GM19351 (cell line): Measurements from ENCODE around the gene INHBA.

Experiments used
- ATAC-seq: cut with Tn5 transposase; IDR thresholded peaks from one replicate; pipeline ENCODE4 v1.9.1; 2021; ENCODE audit warnings: mild to moderate bottlenecking, moderate library complexity; ENCODE audit not compliant: unreplicated experiment

Gene INHBA

DNA sequence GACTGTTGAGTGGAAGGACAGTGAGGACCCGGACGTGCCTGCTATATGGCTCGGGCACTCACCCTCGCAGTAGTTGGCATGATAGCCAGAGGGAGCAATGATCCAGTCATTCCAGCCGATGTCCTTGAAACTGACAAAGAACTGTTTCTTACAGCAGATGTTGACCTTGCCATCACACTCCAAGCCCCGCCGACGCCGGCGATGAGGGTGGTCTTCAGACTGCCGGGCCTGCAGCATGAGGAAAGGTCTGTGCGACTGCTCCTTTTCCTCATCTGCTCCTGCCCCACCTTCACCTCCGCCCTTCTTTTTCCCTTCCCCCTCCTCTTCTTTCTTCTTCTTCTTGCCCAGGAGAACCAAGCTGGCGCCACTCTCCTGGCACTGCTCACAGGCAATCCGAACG lies 13.1 kb downstream of the INHBA start:
- ATAC-seq, result no peak

DNA sequence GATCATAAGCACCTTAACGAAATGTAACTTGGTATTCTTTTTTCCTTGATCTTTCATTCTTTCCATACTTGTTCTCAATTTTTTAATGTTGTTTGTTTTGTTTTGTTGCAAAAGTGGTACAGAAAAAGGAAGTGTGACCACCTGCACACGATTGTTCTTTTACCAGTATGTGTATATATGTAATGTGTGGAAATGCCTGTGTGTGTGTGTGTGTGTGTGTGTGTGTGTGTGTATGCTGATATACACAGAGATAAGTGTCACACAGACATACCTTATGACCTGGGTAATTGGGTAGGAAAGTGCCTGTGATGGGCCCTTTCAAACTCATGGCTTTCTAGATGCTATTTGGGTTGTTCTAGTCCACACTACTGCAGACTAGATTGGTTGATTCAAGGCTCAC lies 14.0 kb downstream of the INHBA start:
- ATAC-seq, result no peak

- no peak for ATAC-seq
Observed at GRCh38 chr7:41688012-41688625, 14.8 kb downstream of the INHBA start.

DNA sequence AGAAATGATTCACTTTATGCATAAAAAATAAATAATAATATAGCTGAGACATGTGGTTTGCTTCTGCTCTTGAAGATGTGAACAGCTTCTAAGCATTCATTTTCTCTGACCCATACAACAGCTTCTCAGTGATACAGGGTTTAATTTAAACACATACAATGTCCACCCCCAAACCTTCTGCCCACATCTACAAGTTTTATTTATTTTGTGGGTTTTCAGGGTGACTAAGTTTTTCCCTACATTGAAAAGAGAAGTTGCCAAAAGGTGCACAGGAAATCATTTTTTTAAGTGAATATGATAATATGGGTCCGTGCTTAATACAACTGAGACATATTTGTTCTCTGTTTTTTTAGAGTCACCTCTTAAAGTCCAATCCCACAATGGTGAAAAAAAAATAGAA lies 17.2 kb downstream of the INHBA start:
- no peak for ATAC-seq

- no peak for ATAC-seq
Observed at GRCh38 chr7:41682422-41682821, 20.5 kb downstream of the INHBA start.

GRCh38 chr7:41679566-41679965 lies 23.3 kb downstream of the INHBA start:
- no peak for ATAC-seq

GRCh38 chr7:41674505-41675023 lies 28.3 kb downstream of the INHBA start:
- no peak for ATAC-seq

- no peak for ATAC-seq
Observed at GRCh38 chr7:41661596-41661995, 41.3 kb downstream of the INHBA start.

GRCh38 chr7:41659539-41659938 lies 43.4 kb downstream of the INHBA start:
- no peak for ATAC-seq

- ATAC-seq, result no peak
Observed at GRCh38 chr7:41656366-41656765, 46.5 kb downstream of the INHBA start.

- ATAC-seq, result no peak
Observed at GRCh38 chr7:41655426-41655825, 47.5 kb downstream of the INHBA start.

- ATAC-seq, result no peak
Observed at GRCh38 chr7:41652267-41652666, 50.6 kb downstream of the INHBA start.

GRCh38 chr7:41648501-41648900 lies 54.4 kb downstream of the INHBA start:
- ATAC-seq, result no peak

DNA sequence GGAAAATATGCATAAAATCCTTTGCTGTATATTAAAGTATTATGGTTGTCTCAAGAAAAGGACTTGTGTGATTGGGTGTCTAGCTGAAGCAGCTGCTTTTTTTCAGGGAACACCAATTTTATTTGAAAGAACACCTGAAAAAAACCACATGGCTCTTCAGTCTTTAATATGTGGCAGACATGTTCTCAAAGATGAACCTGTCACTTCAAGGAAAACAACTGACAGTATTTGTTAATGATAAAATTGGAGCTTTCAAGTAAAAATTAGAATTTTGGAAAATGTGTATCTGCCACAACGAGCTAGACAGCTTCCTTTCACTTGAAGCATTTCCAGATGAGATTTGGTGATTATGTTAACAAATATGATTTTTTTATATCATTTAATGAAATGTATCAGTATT lies 59.3 kb downstream of the INHBA start:
- ATAC-seq, result no peak

- ATAC-seq, result no peak
Observed at GRCh38 chr7:41641665-41642014, 61.2 kb downstream of the INHBA start.

DNA sequence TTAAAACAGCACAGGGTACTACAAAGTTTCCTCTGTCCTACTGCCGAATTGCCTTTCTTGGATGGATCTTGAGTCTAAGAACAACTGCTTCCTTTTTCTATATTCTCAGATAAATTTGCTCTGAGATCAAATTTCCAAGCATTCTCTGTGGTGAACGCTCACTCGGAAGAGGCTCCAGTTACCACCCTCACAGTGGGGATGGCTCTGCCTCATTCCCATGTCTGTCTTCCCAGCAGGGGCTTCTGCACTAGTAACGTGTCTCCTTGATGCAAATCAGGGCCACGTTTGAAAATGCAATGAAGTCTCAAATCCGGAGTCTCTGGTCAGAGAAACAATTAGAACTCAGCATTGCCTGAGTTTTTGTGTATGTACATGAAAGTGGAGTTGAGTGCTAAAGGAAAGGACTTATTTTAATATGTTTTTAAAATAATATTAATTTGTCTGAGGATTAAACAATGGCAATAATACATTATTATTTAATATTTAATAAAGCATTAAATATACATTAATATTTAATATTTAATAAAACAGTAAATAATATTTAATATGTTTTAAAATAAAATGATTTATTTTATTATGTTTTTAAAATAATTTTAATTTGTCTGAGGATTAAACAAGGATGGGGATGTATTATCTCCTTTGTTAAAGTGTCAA lies 61.8 kb downstream of the INHBA start:
- ATAC-seq, result no peak

GRCh38 chr7:41640487-41640886 lies 62.4 kb downstream of the INHBA start:
- ATAC-seq, result no peak

DNA sequence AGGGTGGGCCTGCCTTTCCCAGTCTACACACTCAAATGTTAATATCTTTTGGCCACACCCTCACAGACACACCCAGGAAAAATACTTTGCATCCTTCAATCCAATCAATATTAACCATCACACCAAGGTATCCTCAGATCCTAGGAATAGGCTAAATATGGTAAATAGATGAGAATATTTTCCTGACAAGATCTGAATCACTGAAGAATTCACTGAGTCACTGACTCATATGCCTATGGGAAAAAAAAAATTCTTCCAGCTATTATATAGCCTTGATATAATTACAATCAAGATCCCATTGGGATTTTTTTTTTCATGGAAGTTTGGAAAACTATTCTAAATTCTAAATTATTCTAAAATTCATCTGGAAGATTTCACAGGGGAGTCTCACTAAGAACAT lies 65.8 kb downstream of the INHBA start:
- no peak for ATAC-seq
